ENCODE measurements around the gene AVL9.

Gene AVL9

DNA sequence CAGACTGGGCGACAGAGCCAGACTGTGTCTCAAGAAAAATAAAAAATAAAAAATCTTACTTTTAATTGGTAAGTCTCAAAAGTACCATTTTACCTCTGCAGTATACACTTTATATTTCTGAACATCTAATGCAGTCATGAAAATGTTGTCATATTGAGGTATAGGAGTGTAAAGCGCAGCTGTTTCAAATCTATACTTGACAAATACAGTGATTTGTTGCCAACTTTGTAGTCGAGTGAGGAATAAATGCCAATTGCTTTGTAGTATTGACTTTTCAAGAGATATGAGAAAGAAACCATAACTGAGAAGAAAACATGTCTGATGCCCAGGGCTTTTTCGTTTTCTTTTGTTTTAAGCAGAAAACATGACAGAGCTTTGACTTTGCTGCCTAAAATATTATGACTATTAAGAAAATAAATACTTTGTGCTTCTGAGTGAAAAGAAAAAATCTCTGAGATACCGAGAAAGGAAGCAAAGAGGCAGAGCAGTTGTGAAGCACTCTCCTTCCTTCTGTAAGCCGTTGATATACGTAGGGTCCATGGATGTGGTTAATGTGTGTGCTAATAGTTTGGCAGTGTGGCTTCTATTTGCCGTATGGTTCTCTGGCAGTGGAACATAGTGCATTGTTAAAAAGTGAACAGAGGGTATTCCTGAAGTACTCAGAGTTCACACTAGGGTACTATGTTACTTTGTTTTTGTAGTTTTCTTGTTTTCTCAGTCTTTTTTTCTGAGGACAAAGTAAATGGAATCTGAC is 38.2 kb downstream of the AVL9 start:
- DNase-seq (ENCODE audit: low read depth, low spot score) = no peak

DNA sequence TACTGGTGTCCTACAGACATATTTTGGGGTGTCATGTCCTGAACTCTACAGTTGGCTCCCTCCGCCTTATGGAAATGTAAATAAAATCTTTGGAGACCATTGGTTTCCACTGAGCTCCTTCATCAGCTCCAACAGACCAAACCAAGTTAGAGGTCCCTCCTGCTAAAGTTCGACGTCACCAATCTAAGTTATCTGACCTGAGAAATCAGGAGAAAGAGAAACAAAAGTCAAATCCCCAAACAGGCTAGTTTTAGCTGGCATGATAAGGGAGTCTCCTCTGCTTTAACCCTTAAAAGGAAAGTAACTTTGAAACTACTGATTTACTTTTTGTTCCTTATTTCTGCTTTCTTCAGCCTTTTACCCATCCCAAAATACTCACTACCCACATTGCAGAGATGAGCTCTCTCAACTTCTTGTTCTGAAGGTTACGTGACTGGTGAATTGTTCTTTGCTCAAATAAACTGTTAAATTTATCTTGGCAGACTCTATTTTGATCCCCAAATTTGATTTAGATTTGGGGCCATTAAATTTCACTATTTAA is 39.9 kb downstream of the AVL9 start:
- DNase-seq (ENCODE audit: low read depth, low spot score) = no peak

DNA sequence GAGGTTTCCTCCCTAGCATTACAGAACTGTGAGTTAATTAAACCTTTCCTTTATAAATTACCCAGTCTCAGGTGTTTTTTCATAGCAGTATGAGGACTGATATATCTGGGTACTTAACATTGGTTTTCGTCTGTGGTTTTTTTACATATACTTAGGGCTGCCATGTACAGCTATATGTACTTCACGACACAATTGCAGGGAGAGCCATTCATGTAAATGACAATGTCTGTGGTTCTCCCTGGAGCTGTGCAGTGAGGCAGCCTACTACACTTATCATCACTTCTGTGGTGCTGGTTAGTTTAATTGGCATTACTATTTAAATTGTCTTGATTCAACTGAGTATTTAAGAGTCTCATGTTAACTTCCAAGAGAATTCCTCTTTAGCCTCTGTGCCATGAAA is 40.7 kb downstream of the AVL9 start:
- no peak for DNase-seq (ENCODE audit: low read depth, low spot score)

DNA sequence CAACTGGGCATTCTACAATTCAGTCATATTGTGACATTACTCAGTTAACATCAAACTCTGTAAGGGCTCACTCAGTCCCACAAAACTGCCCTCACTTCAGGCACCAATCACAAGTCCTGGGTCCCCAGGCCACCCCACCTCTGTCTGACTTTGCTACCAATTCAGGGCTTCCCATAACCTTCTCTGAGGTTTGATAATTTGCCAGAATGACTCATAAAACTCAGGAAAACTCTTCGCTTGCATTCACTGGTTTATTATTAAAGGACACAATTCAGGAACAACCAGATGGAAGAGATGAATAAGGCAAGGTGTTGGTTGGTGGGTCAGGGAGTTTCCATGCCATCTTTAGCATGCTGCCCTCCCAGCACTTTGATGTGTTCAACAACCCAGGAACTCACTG is 41.3 kb downstream of the AVL9 start:
- no peak for DNase-seq (ENCODE audit: low read depth, low spot score)

DNA sequence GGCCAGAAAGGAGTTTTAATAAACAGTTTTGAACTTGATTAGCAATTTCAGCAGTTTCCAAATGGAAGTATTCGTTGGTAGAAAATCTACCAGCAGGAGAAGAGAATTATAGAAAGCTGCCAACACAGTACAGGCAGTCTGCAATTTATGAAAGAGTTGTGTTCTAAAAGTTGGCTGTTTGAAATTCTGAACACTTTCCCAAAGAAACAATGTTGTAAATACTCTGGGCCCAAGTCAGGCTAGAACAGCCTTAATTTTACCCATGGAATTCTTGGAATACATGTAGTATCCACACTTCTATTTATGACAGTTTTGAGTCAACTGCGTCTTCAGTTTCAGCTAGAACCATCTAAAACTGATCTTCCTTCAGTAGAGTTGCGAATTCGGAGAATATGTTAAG is 42.5 kb downstream of the AVL9 start:
- DNase-seq (ENCODE audit: low read depth, low spot score) = no peak

DNA sequence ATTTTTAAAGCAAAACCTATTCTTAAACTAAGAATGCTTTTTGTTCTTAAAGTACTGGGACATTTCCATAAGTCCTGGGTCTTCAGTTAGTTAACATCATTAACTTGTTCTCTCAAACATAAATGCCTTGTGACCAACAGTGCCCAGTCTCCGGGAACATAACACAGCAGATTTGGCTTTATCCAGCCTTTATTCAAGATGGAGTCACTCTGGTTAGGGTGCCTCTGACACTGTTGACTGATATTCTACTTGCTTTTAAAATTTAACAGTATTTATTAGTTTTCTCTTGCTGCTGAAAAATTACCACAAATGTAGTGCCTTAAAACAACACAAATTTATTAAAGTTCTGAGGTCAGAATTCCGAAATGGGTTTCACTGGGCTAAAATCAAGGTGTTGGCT is 44.1 kb downstream of the AVL9 start:
- no peak for DNase-seq (ENCODE audit: low read depth, low spot score)

DNA sequence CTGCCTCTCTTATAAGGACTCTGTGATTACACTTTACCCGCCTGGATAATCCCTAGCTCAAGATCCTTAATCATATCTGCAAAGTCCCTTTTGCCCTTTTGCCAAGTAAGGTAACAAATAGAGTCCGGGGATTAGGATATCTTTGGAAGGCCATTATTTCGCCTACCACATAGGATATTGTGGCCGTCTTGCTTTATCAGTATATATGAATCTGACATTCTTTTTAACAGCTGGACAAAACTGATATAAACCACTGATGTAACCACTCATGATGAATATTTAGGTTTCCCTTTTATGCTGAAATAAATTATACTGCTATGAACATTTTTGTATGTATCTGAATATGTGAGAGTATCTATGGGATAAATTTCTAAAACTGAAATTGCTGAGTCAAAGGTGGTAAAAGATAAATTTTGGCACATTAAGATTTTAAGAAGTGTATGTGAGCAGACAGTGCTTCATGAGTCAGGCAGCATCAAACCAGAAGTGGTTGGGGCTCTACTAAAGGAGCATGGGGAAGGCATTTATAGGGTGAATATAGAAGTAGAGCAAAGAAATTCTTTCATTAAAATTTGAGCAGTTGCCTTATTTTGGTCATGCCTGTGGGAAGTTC is 44.7 kb downstream of the AVL9 start:
- DNase-seq (ENCODE audit: low read depth, low spot score) = no peak

DNA sequence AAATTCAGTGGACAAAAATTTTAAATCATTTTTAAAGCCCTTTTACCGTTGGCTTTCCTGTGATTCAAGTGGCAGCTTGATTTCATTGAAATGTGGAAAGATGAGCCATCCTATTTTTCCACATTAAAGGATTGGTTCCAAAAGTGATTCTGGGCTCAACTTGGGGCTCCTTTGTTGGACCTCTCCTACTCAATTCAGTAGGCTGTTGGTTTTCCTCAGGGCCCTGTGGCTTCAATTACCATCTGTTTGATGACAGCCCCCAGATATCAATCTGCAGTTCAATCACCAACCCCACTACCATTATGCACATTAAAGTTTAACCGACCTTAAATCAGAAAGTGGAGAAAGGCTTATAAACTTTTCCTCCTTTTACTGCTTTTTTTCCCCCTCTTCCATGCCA is 47.3 kb downstream of the AVL9 start:
- DNase-seq (ENCODE audit: low read depth, low spot score) = no peak

DNA sequence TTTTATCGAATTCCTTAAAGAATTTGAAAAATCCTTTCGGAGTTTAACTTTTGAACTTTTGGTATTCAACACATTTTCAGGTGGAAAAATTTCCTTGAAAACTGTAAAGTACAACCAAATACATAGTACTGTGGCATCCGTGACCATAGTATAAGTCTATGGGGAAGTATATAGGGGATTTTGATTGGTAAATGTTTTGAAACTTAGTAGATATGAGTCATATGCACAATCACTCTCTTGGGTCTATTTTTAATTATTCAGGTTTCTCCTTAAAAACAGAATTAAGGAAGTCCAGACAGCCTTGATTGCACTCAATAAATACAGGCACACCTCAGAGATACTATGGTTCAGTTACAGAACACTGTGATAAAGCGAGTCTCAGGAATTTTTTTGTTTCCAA is 64.2 kb downstream of the AVL9 start:
- DNase-seq (ENCODE audit: low read depth, low spot score) = no peak

DNA sequence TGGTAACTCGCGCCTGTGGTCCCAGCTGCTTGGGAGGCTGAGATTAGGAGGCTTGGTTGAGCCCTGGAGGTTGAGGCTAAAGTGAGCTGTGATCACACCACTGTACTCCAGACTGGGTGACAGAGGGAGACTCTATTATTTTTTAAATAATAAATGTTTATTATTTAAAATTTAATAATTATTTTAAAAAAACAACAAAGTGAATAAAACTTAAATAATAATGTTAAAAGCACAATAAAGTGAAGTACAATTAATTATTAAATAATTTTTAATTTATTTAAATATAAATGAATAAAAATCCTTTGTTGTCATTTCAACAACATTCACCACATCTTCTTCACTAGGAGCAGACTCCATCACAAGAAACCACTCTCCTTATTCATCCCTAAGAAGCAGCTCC is 64.8 kb downstream of the AVL9 start:
- no peak for DNase-seq (ENCODE audit: low read depth, low spot score)

DNA sequence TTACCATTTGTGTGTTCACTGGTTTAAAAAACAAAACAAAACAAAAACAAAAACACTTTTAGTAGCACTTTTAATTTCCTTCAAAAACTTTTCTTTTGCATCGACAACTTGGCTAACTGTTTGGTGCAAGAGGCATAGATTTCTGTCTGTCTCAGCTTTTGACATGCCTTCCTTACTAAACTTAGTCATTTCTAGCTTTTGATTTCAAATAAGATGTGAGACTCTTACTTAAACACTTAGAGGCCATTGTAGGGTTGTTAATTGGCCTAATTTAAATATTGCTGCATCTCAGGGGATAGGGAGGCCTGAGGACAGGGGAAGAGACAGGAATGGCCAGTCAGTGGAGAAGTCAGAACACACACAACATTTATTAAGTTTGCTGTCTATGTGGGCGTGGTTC is 66.3 kb downstream of the AVL9 start:
- no peak for DNase-seq (ENCODE audit: low read depth, low spot score)

DNA sequence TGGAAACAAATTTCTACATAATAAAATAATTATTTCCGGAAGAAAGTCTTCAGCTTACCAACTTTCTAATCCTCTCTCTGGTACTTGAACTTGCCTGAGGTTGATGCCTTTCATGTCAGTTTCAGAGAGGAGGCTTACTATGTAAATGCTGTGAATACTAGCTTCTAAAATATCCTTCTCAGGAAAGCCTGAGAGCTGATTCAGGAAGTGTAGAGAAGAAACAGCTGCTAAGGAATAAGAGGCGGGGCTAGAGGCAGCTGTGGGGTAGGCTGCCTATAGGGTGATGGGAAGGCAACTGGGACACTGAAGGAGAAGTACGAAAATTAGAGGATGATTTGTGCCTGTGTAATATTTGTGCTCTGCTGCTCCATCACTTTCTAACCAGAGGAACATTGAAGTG is 69.3 kb downstream of the AVL9 start:
- DNase-seq (ENCODE audit: low read depth, low spot score) = no peak

DNA sequence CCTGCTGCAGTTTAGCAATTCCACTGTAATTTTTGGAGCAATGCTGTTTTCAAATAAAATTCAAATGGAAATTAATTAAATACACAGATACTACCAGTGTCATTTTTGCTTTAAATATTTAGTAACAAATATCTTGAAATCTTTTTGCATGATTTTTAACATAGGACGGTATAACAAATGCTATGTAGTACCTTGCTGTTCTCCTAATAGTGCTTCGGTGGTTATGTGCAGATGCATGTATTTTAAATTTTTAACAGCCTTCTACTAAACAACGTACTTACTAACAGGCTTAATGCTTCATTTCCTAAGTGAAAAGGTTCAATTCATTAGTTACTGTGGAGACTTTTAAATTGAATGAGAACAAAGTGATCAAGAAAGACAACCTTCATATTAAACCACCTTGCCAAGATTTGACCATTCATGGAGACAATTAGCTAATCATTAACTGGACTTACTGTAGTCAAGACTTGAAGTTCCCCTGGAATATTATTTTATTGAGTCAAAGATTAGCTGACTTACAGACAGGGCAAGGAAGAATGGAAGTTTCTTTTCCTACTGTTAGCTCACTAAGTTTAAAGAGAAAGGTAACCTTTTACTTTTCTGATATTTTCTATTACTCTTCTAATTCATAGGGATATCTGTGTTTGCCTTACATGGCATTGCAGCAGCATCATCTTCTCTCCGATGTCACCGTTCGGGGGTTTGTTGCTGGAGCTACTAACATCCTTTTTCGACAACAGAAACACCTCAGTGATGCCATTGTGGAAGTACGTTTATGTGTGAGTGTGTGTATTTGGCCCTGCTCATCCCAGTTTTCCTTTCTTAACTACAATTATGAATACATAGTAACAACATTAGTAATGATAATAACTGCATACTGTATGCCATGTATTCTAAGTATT is 74.3 kb downstream of the AVL9 start:
- DNase-seq (ENCODE audit: low read depth, low spot score) = no peak

DNA sequence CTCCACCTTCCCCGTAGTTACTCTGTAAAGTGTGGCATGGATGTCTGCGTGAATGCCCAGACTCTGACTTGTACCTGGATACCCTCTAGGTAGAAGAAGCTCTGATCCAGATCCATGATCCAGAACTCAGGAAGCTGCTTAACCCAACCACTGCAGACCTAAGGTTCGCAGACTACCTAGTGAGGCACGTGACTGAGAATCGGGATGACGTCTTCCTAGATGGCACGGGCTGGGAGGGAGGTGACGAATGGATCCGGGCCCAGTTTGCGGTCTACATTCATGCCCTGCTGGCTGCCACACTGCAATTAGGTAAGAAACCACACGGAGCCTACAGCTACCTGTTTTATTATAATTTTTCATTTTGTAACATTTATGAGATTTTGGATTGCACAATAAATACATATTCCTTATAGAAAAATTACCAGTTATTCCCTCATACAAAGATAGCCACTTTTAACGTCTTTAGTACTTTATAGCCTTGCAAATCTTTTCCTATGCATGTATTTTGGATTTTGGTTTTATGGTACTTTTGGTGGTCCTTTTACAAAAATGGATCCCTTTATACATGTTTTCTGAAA is 77.9 kb downstream of the AVL9 start:
- DNase-seq (ENCODE audit: low read depth, low spot score) = no peak

DNA sequence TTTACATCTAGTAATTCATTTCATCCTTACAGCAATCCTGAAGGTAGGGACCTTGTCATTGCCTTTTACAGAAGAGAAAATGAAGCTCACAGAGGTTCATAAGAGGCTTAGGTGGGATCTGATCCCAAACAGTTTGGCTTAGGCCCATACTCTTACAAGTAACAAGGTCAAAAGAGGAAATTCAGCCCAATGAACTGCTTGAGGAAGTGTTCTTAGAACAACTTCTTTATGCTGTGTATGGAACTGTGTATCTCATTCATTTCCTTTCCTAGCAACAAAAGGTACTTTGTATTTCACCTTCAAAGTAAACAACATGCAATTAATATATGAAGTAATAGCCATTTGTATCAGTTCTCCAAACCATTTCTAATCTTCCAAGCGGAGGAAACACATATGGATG is 79.3 kb downstream of the AVL9 start:
- DNase-seq (ENCODE audit: low read depth, low spot score) = no peak

DNA sequence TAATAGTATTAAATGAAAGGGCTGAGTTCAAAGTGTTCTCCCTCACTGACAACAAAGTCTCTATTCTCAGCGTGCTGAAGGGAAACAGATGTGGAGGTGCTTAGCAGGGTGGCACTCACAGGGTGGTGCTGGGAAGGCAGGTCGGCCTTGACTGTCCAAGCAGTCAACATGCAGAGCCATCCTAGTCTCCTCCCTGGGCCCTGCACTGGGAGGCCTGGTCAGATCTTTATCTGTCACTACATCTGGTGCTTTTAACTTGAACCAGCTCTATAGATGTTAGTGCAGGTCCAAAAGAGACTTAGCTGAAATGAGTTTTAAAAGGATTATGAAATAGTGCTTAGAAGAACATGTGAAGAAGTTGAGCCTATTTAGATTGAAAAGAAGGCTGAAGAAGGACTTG is 82.1 kb downstream of the AVL9 start:
- DNase-seq (ENCODE audit: low read depth, low spot score) = no peak

DNA sequence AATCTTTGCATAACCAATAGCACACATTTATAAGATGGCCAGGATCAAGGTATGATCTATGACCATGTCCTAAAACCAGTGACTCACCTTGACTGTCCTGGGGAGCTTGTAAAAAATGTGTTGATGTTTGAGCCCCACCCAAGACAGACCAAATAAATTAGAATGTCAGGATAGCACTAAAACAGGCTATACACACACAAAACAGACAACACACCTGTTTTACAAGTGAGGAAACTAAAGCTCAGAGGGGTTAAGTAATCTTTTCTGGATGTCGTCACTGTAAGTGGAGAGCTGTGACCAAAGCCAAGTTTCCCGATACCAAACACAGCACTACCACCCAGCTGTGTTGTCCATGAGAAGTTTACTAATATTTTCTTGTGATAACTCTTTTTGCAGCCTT is 84.5 kb downstream of the AVL9 start:
- no peak for DNase-seq (ENCODE audit: low read depth, low spot score)

DNA sequence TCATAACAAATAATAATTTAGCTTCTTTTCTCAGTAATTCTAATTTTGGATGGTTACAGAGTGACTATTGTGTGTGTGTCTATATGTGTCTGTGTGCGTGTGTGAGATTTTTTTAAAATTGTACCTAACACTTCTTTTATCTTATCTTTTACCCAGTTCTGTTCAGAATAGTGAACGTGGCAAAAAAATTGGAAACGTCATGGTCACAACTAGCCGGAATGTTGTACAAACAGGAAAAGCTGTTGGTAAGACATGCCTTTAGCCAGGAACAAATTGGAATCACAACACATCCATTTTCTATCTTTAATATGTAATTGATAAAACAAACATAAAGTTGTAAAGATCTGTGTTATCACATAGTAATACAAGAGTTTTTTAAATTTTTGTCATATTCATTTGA is 85.4 kb downstream of the AVL9 start:
- no peak for DNase-seq (ENCODE audit: low read depth, low spot score)

DNA sequence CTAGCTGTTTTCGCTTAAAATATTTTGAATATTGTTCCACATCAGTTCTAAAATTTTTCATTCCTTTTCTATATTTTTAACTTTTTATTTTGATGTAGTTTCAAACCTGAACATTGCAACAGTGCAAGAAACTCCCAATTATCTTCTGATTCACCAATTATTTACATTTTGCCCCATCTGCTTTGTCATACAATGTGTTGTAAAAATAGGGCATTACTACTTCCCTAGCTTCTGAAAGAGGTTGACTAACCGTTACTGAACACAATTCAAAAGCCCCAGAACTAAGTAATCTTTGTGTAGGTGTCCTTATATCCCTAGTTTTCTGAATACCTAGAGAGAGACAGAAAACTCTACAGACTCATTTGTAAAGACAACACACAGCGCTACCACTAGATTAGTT is 86.7 kb downstream of the AVL9 start:
- no peak for DNase-seq (ENCODE audit: low read depth, low spot score)

DNA sequence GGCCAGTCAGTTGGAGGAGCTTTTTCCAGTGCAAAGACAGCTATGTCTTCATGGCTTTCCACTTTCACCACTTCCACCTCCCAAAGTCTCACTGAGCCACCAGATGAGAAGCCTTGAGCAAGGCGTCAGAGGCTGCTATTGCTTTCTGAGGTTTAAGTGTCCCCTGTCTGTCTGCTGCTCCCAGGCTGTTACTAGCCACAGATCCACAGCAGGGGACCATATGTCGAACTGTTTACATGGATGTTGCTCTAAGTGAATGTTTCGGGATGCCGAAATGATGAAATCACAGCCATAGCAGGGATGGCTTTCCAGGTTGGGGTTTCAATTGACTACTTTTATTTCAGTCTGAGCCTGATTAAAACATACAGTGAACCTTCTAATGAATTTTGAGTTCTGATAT is 88.5 kb downstream of the AVL9 start:
- no peak for DNase-seq (ENCODE audit: low read depth, low spot score)

DNA sequence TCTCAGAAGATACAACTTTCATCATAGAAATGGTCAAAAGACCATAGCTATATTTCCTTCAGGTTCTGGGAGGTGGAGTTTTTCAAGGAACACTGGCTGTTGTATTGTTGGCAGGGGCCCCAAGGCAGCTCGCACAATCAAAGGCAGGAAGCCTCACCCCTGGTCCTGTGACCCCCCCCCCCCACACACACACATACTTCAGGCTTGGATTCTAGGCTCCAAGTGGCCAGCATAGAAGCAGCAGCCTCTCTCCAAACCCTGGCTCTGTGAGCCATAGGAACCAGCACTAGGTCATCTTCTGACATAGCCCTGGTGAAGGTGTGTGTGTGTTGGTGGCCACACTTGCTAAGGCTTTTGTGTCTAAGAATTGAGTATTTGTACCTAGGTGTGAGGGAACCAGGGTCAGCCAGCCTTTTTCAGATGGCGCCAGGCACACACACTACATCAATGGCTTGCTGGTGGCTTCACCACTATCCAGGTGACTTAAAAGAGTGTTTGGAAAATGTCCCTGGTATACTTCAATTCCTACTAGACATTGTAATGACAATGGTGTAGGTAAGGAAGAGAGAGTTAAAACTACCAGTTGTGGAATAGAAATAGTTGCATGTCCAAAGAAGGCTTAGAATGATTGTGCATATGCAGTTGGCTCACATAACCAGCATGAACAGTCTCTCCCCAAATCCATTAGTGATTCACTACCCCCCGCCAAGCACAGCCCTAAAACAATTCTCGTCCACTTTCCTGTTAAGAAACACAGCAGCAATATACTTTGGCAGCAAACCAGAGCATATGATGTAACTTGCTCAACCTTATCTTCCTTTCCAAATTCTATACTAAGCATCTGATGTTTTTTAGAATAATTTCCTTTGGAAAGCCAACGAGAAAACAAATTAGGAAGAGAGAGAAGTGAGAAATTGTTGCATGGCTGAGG is 91.3 kb downstream of the AVL9 start:
- no peak for DNase-seq (ENCODE audit: low read depth, low spot score)
